ENCODE measurements around the gene ZNRD2.

Gene ZNRD2

DNA sequence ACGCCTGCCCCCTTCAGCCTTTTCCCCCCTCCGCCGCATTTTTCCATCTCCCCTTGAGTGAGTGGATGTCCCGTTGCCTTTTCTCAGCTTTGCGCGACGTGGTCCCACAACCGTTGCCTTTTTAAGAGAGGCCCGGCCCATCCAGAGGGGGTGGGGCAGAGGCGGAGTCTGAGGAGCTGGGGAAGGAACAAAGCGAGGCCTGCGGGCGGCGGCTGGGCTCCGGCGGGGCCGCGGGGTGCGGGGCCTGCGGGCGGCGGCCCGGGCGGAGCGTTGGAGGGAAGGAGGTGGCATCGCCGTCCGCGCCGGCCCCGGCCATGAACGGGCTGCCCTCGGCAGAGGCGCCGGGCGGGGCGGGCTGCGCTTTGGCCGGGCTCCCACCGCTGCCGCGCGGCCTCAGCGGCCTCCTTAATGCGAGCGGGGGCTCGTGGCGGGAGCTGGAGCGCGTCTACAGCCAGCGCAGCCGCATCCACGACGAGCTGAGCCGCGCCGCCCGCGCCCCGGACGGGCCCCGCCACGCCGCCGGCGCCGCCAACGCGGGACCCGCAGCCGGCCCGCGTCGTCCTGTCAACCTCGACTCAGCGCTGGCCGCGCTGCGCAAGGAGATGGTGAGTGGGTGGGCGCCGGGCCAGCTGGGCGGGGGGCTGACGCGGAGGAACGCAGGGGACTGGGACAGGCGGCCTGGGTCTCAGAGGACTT is 2.2 kb downstream of the ZNRD2 start, which contains the start of gene FAM89B:
FAM89B (plus strand) TSS at position 183 of the 696 bp plus-strand sequence; CDS start at position 315, 132 bp downstream.
- DNase-seq (ENCODE audit: extremely low read depth in 1 of 2, low read depth in 1 of 2) = peak; percentile 69 to 89

GRCh38 chr11:65573391-65574079 is 3.3 kb downstream of the ZNRD2 start:
- no peak for DNase-seq (ENCODE audit: extremely low read depth in 1 of 2, low read depth in 1 of 2)

DNA sequence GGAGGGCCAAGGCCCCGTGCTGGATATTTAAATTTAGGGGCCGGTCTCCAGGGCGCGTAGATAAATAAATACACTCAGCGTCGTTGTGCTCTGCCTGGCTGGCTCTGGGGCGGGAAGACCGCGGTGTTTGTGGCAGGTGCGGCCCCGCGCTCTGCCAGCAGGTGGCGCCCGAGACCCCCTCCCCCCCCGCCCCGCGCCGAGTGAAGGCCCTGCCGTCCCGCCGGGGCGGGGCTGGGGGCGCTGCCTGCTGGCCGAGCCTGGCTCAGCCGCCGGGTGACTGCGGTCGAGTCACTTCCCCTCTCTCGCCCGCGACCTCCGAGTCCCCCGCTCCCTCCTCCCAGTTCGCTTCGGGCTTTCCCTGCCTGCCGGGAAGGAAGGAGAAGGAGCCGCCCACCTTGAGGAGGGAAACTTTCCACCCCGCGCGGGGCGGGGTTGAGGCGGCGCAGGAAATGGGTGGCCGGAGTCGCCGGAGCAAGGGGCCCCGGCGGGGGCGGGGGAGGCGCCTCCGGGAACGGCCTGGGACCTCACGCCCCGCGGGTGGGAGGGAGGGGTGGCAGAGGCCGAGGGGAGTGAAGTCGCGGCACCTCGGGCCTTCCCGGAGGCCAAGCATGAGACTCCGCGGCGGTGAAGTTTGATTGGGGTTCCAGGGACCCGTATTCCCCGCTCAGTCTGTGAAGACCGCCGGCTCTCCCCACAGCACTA is 4.0 kb downstream of the ZNRD2 start:
- peak; percentile 94 for DNase-seq (ENCODE audit: extremely low read depth in 1 of 2, low read depth in 1 of 2)

- no peak for DNase-seq (ENCODE audit: extremely low read depth in 1 of 2, low read depth in 1 of 2)
Measured at GRCh38 chr11:65574811-65575567, 4.7 kb downstream of the ZNRD2 start.

GRCh38 chr11:65575568-65576231 is 5.4 kb downstream of the ZNRD2 start, which contains the start of gene EHBP1L1:
Gene EHBP1L1, plus strand, starts transcription at chr11:65576053. Its CDS starts 250 bp downstream, at chr11:65576303.
- DNase-seq (ENCODE audit: extremely low read depth in 1 of 2, low read depth in 1 of 2) = peak; percentile 70 to 79

DNA sequence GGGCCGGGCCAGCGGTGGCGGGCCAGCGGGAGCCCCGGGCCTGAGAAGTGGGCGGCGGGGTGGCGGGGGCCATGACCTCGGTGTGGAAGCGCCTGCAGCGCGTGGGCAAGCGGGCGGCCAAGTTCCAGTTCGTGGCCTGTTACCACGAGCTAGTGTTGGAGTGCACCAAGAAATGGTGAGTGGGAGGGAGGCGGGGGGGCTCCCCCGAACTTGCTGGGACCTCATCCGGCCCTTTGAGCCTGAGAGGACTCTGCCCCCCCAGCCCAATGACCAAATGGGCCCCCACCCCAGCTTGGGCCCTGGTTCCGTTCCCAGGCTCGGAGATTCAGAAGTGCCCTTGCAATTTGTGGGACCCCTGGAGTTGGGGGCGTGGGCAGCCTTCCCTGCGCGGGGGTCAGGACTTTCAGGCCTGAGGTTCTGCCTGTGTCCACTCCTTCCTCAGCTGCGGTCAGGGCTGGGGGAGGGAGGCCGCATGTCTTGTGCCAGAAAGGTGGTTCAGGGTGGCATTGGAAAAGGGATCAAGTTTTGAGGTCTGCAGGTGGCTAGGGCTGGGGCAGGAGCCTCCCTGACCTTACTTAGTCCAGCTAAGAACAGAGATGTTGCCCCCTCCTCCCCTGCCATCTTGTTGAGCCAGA is 6.1 kb downstream of the ZNRD2 start:
- DNase-seq (ENCODE audit: extremely low read depth in 1 of 2, low read depth in 1 of 2) = no peak

DNA sequence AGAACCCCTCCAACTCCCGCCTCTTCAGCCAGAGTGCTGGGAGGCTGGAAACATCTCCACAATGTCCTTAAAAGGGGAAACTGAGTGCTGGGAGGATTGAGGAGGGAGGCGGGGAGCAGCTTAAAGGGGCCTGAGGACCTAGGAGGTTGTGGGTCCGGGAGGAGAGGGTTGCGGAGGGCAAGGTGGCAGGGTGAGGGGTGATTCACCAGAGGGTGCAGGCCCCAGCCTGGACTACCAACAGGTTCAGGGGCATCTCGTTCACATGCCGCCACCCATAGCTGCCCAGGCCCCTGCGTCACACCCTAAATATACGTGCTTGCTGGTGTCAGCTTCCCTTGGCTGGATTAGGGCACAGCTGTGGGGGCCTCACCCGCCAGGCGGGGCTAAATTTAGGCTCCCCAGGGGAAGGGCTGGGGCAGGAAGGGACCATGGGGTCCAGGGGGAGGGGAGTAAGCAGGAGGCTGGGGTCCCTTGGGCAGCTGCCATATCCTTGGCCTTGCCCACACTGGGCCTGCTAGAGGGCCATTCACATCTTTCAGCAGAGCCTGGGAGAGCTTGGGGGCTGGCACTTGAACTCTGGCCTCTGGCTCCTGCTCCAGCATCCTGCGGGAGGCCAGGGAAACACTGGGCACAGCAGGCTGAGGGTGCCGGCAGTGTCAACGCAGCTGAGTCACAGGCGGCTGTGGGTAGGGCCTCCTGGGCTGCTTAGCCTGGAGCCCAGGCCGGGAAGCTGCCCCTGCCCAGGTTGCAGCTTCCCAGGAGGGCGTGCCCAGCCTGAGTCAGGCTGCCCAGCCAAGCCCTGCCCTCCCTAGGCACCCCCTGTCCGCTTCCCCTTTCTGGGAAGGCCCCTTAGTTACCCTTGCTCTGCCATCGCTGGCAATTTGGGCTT is 6.8 kb downstream of the ZNRD2 start:
- DNase-seq (ENCODE audit: extremely low read depth in 1 of 2, low read depth in 1 of 2) = no peak

GRCh38 chr11:65577756-65578109 is 7.5 kb downstream of the ZNRD2 start:
- no peak for DNase-seq (ENCODE audit: extremely low read depth in 1 of 2, low read depth in 1 of 2)

DNA sequence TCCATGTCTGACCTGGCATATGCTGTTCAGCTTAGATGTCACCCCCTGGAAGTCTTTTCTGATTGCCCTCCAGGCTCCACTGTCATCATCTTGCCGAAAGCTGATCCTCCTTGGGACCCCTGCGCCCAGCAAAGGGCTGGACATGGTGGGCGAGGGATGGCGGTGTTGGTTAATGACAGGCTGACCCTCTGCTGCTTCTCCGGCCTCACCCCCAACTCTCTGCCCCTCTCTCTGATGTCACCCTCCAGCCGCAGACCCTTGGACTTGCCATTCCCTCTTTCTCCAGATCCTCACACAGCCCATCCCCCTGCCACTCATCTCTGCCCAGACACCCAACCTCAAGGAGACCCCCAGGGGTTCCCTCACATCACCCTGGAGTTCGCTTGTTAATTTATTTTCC is 7.9 kb downstream of the ZNRD2 start:
- DNase-seq (ENCODE audit: extremely low read depth in 1 of 2, low read depth in 1 of 2) = no peak

DNA sequence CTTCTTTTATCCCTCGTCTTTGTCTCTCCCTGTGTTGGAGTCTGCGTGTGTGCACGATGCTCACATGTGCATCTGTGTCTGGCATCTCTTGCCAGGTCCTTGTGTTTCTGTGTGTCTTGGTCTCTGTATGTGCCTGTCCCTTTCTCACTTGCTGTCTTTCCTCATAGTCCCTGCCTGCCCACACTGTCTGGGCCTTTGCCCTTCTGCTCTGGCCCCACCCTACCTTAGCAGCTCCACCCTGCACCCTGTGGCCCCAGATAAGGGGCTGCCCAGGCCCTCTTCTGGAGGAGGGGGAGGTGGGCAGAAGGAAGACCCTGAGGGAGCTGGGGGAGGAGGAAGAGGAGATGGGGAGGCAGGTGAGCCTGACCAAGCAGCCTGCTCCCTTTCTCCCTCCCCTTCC is 8.4 kb downstream of the ZNRD2 start:
- no peak for DNase-seq (ENCODE audit: extremely low read depth in 1 of 2, low read depth in 1 of 2)

- DNase-seq (ENCODE audit: extremely low read depth in 1 of 2, low read depth in 1 of 2) = no peak
Measured at GRCh38 chr11:65579291-65579690, 9.0 kb downstream of the ZNRD2 start.

DNA sequence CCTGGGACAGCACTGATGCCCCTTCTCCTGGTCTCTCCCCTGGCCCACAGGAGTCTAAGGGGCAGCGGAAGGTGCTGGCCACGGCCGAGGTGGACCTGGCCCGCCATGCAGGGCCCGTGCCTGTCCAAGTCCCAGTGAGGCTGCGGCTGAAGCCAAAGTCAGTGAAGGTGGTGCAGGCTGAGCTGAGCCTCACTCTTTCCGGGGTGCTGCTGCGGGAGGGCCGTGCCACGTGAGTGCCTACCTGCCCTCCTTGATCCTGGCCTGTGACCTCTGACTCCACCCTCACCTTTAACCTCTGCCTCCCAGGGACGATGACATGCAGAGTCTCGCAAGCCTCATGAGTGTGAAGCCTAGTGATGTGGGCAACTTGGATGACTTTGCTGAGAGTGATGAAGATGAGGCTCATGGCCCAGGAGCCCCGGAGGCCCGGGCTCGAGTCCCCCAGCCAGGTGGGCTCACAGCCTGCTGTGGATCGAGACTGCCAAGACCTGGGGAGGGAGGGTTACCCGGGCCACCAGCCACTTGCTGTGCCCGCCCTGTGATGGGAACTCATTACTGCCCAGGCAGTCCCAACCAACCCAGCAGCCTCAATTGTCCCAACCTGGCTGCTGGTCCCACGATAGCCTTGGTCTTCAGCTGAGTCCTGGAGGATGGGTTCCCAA is 9.9 kb downstream of the ZNRD2 start:
- no peak for DNase-seq (ENCODE audit: extremely low read depth in 1 of 2, low read depth in 1 of 2)

GRCh38 chr11:65580756-65581155 is 10.5 kb downstream of the ZNRD2 start:
- DNase-seq (ENCODE audit: extremely low read depth in 1 of 2, low read depth in 1 of 2) = no peak

- no peak for DNase-seq (ENCODE audit: extremely low read depth in 1 of 2, low read depth in 1 of 2)
Measured at GRCh38 chr11:65581928-65582327, 11.7 kb downstream of the ZNRD2 start.

DNA sequence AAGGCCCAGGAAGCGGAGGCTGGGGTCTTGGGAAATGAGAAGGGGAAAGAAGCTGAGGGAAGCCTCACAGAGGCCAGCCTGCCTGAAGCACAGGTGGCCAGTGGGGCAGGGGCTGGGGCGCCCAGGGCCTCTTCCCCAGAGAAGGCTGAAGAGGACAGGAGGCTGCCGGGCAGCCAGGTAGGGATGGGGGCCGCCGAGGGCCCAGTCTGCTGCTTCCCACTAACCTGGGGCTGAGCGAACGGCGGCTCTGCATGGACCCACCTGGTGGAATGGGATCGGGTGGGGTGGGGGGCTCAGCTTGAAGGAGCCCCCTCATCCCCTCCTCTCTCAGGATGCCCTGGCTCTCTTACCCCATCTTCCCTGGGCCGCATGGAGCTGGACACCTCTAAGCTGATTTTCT is 13.3 kb downstream of the ZNRD2 start:
- DNase-seq (ENCODE audit: extremely low read depth in 1 of 2, low read depth in 1 of 2) = no peak

DNA sequence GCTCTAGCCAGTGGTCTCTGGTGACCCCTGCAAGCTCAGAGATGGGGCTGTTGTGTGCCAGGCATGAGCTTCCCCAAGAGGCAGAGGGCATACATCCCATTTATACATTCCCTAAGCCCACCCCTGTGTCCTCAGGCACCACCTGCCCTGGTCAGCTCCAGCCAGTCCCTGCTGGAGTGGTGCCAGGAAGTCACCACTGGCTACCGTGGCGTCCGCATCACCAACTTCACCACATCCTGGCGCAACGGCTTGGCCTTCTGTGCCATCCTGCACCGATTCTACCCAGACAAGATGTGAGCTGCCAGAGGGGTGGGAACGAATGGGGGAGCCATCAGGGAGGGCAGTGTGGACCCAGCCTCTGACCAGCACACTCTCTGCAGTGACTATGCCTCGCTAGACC is 13.8 kb downstream of the ZNRD2 start:
- DNase-seq (ENCODE audit: extremely low read depth in 1 of 2, low read depth in 1 of 2) = no peak

DNA sequence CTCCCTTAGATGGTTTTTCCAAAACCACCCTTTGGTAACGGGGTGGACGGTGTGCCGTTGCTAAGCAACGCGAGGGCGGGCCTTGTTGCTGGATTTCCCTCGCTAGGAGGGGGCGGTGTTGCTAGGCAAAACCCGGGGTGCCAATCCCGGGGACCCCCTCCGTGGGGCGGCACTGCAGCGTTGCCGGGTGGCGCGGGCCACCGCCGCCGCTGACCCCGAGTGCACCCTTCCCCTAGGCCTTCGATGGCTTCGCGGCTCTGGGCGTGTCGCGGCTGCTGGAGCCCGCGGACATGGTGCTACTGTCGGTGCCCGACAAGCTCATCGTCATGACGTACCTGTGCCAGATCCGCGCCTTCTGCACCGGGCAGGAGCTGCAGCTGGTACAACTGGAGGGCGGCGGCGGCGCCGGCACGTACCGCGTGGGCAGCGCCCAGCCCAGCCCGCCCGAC is 14.5 kb downstream of the ZNRD2 start:
- DNase-seq (ENCODE audit: extremely low read depth in 1 of 2, low read depth in 1 of 2) = no peak

GRCh38 chr11:65585396-65586246 is 15.3 kb downstream of the ZNRD2 start:
- DNase-seq (ENCODE audit: extremely low read depth in 1 of 2, low read depth in 1 of 2) = no peak

Measured in stimulated activated CD8-positive, alpha-beta memory T cell treated with anti-CD3 and anti-CD28 coated beads, Interleukin-7, amount 100 ng/mL, for 48 hours (primary cell).